IPS-15b (cell line): ENCODE results near the gene CTNNA3.

Experiments used
- H3K27me3 ChIP-seq: one replicate; pipeline ENCODE4 v1.6.1; 2013; ENCODE audit warnings: low read length; ENCODE audit not compliant: control insufficient read depth, insufficient read depth
- H3K36me3 ChIP-seq: one replicate; pipeline ENCODE4 v1.6.1; 2013; ENCODE audit warnings: low read length; ENCODE audit not compliant: control insufficient read depth, insufficient read depth
- H3K4me1 ChIP-seq: one replicate; pipeline ENCODE4 v1.6.1; 2013; ENCODE audit warnings: mild to moderate bottlenecking, low read length; ENCODE audit not compliant: control insufficient read depth, insufficient read depth
- H3K4me3 ChIP-seq: one replicate; pipeline ENCODE4 v1.5.1; 2013; ENCODE audit warnings: low read depth, low read length
- H3K9ac ChIP-seq: one replicate; pipeline ENCODE4 v1.6.1; 2013; ENCODE audit warnings: low read depth, mild to moderate bottlenecking, low read length
- H3K9me3 ChIP-seq: one replicate; pipeline ENCODE4 v1.6.1; 2013; ENCODE audit warnings: mild to moderate bottlenecking, low read length; ENCODE audit not compliant: control insufficient read depth, insufficient read depth

The CTNNA3 gene

GRCh38 chr10:65940105-65940504, 1755.9 kb downstream of the CTNNA3 start:
- no peak overlapping the region for H3K9ac ChIP-seq
- no peaks in the 10 kb centered on the region for H3K4me1 ChIP-seq
- no peaks in the 10 kb centered on the region for H3K36me3 ChIP-seq
- H3K9me3 ChIP-seq: no peaks in the 10 kb centered on the region
- H3K4me3 ChIP-seq: no peak overlapping the region
- H3K27me3 ChIP-seq: no peaks in the 10 kb centered on the region

GRCh38 chr10:65931291-65932070, 1764.5 kb downstream of the CTNNA3 start:
- Histone ChIP-seq H3K9me3 (no peaks in the 10 kb centered on the region), H3K4me1 (no peaks in the 10 kb centered on the region), H3K9ac (no peak overlapping the region)

DNA sequence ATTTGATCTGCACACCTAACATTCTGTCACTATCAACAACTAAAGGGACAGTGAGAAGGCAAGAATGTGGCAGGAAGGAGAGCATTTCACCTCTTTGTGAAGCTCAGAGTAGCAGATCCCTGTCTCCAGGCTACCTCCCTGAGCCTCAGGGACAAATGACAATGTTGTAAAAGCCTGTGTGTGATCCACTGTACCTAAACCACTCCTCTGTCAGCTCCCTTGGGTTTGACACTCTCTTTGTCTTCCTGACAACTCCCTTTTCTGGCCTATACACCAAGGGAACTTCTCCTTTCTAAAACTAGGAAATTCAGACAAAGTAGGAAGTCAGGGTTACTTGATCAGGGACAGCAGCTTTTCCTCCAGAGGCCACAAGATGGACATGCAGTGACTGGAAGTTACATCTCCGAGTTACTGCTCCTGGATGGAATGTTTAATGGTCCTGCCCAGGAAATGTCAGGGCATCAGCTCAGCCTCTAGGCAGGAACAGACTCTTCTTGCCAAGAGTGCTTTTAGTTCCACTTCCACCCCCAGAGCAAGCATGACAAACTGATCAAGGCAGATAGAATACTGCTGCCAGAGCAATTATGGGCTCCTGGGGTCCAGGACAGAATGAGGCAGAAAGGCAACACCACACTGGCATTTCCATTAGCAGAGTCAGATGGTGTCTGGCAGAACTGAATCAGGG, 1784.7 kb downstream of the CTNNA3 start:
- Histone ChIP-seq H3K36me3 (no peaks in the 10 kb centered on the region), H3K9me3 (no peaks in the 10 kb centered on the region), H3K4me3 (no peak overlapping the region), H3K9ac (no peak overlapping the region), H3K4me1 (no peaks in the 10 kb centered on the region), H3K27me3 (no peaks in the 10 kb centered on the region)

More at GRCh38 chr10:65931291-65932070, 1764.5 kb downstream of the CTNNA3 start:
- no peaks in the 10 kb centered on the region for H3K36me3 ChIP-seq
- no peaks in the 10 kb centered on the region for H3K27me3 ChIP-seq
- no peak overlapping the region for H3K4me3 ChIP-seq

DNA sequence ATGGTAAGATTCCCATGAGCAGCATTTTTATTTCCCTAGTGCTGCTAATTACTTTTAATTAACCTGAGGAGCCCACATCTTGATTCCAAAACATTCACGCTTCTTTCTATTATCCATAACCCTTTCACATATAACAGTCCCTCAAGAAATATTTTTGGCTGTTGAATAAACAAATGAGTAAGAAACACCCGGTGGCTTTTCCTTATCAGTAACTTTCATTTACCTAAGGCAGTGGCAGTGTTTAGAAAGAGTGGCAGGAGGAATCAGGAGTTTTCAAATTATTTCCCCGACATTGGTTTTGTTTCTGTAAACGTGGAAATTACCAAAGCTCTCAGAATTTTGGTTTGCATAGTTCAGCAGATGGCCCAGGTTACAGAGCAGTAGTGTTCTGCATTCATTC, 1785.8 kb downstream of the CTNNA3 start:
- no peaks in the 10 kb centered on the region for H3K27me3 ChIP-seq
- no peaks in the 10 kb centered on the region for H3K36me3 ChIP-seq
- H3K9me3 ChIP-seq: no peaks in the 10 kb centered on the region
- H3K4me1 ChIP-seq: no peaks in the 10 kb centered on the region
- no peak overlapping the region for H3K4me3 ChIP-seq
- H3K9ac ChIP-seq: no peak overlapping the region

DNA sequence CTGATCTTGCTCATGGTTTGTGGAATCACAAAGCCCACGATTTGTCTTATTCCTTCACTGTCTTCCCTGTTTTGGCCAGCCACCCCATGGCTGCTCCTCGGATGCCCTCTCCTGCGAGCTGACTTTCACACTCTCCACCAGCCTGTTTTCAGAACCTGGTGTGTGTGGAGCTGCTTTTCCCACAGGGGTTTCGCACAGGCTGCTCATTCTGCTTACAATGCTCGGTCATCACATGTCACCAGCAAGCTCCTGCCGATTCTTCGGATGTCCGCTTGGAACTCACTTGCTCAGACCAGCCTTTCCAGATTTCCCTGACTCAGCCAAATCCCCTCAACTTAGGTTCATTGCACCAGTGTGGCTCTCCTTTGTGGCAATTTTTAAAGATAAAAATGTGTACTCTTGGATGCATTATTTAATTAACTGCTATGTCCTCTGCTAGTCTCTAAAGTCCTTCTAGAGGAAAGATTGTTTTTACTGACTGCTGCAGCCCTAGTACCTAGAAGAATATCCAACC, 1788.7 kb downstream of the CTNNA3 start:
- Histone ChIP-seq H3K9me3 (no peaks in the 10 kb centered on the region), H3K4me1 (no peaks in the 10 kb centered on the region), H3K4me3 (no peak overlapping the region), H3K36me3 (no peaks in the 10 kb centered on the region), H3K27me3 (no peaks in the 10 kb centered on the region), H3K9ac (no peak overlapping the region)

DNA sequence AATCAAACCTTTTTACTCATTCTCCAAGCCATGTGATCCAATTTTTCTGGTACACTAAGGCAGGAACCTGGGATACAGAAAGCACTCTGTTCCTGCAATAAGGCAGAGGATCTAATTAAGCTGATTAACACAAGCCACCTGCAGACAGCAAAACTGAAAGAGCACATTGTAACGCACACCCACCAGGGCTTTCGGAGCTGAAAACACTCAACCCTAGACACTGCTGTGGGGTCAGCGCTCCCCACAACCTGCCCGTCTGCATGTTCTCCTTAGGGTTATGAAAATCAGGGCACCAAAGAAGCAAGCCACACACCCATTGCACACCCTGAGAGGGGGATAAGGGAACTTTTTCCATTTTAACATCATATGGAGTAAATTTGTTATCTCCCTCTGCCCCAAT, 1792.4 kb downstream of the CTNNA3 start:
- Histone ChIP-seq H3K27me3 (no peaks in the 10 kb centered on the region), H3K4me1 (no peaks in the 10 kb centered on the region), H3K9ac (no peak overlapping the region)

GRCh38 chr10:65900271-65900670, 1795.7 kb downstream of the CTNNA3 start:
- Histone ChIP-seq H3K4me3 (no peak overlapping the region), H3K9ac (no peak overlapping the region), H3K36me3 (no peaks in the 10 kb centered on the region), H3K4me1 (no peaks in the 10 kb centered on the region), H3K9me3 (no peaks in the 10 kb centered on the region), H3K27me3 (no peaks in the 10 kb centered on the region)

More for the DNA sequence above, 1792.4 kb downstream of the CTNNA3 start:
- no peaks in the 10 kb centered on the region for H3K36me3 ChIP-seq
- H3K4me3 ChIP-seq: no peak overlapping the region
- H3K9me3 ChIP-seq: no peaks in the 10 kb centered on the region

DNA sequence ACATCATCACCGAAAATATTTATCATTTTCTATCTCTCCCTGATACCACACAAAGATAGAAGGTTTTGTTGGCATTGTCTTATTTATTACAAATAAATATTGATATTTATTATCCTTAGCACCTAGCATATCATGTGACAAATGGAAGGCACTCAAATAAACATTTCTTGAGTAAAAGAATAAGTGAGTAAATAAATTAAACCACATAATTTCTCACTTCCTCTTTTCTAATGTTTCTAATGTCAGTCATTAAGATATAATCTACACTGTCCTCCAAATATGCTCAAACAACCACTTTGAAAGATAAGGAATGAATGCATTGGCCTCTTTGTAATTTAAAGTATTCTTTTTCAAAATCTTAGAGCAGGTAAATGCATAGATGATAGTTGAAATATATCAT, 1797.9 kb downstream of the CTNNA3 start:
- Histone ChIP-seq H3K27me3 (no peaks in the 10 kb centered on the region), H3K9me3 (no peaks in the 10 kb centered on the region), H3K4me1 (no peaks in the 10 kb centered on the region), H3K9ac (no peak overlapping the region), H3K36me3 (no peaks in the 10 kb centered on the region), H3K4me3 (no peak overlapping the region)

GRCh38 chr10:65894961-65895360, 1801.0 kb downstream of the CTNNA3 start:
- no peaks in the 10 kb centered on the region for H3K36me3 ChIP-seq
- no peaks in the 10 kb centered on the region for H3K9me3 ChIP-seq
- H3K9ac ChIP-seq: no peak overlapping the region
- no peaks in the 10 kb centered on the region for H3K4me1 ChIP-seq
- H3K4me3 ChIP-seq: no peak overlapping the region
- no peaks in the 10 kb centered on the region for H3K27me3 ChIP-seq

GRCh38 chr10:65894379-65894778, 1801.6 kb downstream of the CTNNA3 start:
- H3K27me3 ChIP-seq: no peaks in the 10 kb centered on the region
- H3K9me3 ChIP-seq: no peaks in the 10 kb centered on the region
- H3K9ac ChIP-seq: no peak overlapping the region
- no peaks in the 10 kb centered on the region for H3K36me3 ChIP-seq
- H3K4me3 ChIP-seq: no peak overlapping the region
- H3K4me1 ChIP-seq: no peaks in the 10 kb centered on the region

DNA sequence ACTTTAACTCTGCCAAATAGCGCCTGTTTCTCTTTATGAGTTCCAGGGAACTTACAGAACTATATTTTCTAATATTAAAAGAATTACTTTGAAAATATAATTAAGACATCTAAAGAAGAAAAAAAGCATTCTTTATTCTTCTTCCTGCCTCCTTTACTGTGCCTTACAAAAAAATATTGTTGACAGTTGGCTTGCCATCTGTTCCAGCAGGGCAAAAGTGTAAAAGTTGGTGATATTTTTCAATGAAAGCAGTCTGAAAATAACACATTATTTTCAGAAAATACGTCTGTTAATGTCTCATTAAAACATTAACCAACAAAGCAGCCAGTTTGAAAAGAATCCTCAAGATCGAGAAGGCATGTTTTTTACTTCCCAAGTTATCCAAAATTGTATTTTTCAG, 1802.3 kb downstream of the CTNNA3 start:
- Histone ChIP-seq H3K4me3 (no peak overlapping the region), H3K36me3 (no peaks in the 10 kb centered on the region), H3K4me1 (no peaks in the 10 kb centered on the region), H3K9ac (no peak overlapping the region), H3K9me3 (no peaks in the 10 kb centered on the region), H3K27me3 (no peaks in the 10 kb centered on the region)

DNA sequence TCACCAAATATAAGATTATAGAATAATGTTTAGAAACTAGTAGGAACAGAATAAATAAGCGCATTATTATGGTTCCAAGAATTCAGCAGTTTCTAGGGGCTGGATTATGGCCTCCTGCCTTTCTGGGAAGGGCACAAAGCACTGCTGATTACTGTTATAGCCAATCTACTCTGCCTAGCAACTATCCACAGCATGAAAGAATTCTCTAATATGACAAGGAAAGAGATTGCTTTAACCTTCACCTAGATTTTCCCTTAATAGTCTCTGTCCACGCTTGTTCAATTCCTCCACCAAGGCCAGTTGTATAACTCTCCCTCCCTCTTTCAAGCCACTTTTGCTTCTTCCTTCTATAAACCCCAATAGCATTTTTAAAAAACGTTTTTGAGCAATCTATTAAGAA, 1803.7 kb downstream of the CTNNA3 start:
- H3K27me3 ChIP-seq: no peaks in the 10 kb centered on the region
- H3K4me1 ChIP-seq: no peaks in the 10 kb centered on the region
- no peaks in the 10 kb centered on the region for H3K9me3 ChIP-seq
- H3K36me3 ChIP-seq: no peaks in the 10 kb centered on the region
- H3K9ac ChIP-seq: no peak overlapping the region
- no peak overlapping the region for H3K4me3 ChIP-seq
